ENCODE results near the gene WASL.
"Not testable (repeated sequence)": the region's sequence is repeated elsewhere in the genome, so short reads cannot be mapped to it uniquely, and the experiment has no call there.

Gene WASL

GRCh38 chr7:123738356-123738755 is 10.4 kb downstream of the WASL start:
- no peak for TF ChIP-seq CTCF (IDR thresholded peaks at IDR 0.05; ENCODE audit: low read depth, low read length)
- H3K4me3 ChIP-seq (replicated peaks in 1 of 2; ENCODE audit: low read depth in 2 of 2, low read length in 2 of 2) = no peak overlapping the region
- no peak for DNase-seq (ENCODE audit: low read depth in 2 of 2)

GRCh38 chr7:123737168-123737674 is 11.6 kb downstream of the WASL start:
- not testable (repeated sequence) for H3K4me3 ChIP-seq (replicated peaks in 1 of 2; ENCODE audit: low read depth in 2 of 2, low read length in 2 of 2); DNase-seq (ENCODE audit: low read depth in 2 of 2)

- no peak for TF ChIP-seq CTCF (IDR thresholded peaks at IDR 0.05; ENCODE audit: low read depth, low read length)
- H3K4me3 ChIP-seq (replicated peaks in 1 of 2; ENCODE audit: low read depth in 2 of 2, low read length in 2 of 2) = no peak overlapping the region
- no peak for DNase-seq (ENCODE audit: low read depth in 2 of 2)
Observed at GRCh38 chr7:123735539-123735938, 13.3 kb downstream of the WASL start.

- TF ChIP-seq CTCF (IDR thresholded peaks at IDR 0.05; ENCODE audit: low read depth, low read length) = no peak
- no peak for DNase-seq (ENCODE audit: low read depth in 2 of 2)
- H3K4me3 ChIP-seq (replicated peaks in 1 of 2; ENCODE audit: low read depth in 2 of 2, low read length in 2 of 2) = no peak overlapping the region
Observed at GRCh38 chr7:123734498-123734897, 14.3 kb downstream of the WASL start.

GRCh38 chr7:123732413-123733091 is 16.3 kb downstream of the WASL start:
- no peak for TF ChIP-seq CTCF (IDR thresholded peaks at IDR 0.05; ENCODE audit: low read depth, low read length)

GRCh38 chr7:123729218-123729578 is 19.6 kb downstream of the WASL start:
- no peak for DNase-seq (ENCODE audit: low read depth in 2 of 2)
- TF ChIP-seq CTCF (IDR thresholded peaks at IDR 0.05; ENCODE audit: low read depth, low read length) = no peak
- H3K4me3 ChIP-seq (replicated peaks in 1 of 2; ENCODE audit: low read depth in 2 of 2, low read length in 2 of 2) = no peak overlapping the region

More at GRCh38 chr7:123732413-123733091, 16.3 kb downstream of the WASL start:
- DNase-seq (ENCODE audit: low read depth in 2 of 2) = no peak
- H3K4me3 ChIP-seq (replicated peaks in 1 of 2; ENCODE audit: low read depth in 2 of 2, low read length in 2 of 2) = no peak overlapping the region

- peak; percentile 89 to 95 for DNase-seq (ENCODE audit: low read depth in 2 of 2)
Observed at GRCh38 chr7:123727071-123727837, 21.5 kb downstream of the WASL start.

More at GRCh38 chr7:123727071-123727837, 21.5 kb downstream of the WASL start:
- no peak for TF ChIP-seq CTCF (IDR thresholded peaks at IDR 0.05; ENCODE audit: low read depth, low read length)
- H3K4me3 ChIP-seq (replicated peaks in 1 of 2; ENCODE audit: low read depth in 2 of 2, low read length in 2 of 2) = no peak overlapping the region

Measured in cardiac fibroblast (primary cell).